GM19035 (cell line): ENCODE results near the gene C1S.
"Not testable (repeated sequence)": the region's sequence is repeated elsewhere in the genome, so short reads cannot be mapped to it uniquely, and the experiment has no call there.

Source experiments
- ATAC-seq: cut with Tn5 transposase; IDR thresholded peaks from one replicate; pipeline ENCODE4 v1.9.1; 2021; ENCODE audit not compliant: unreplicated experiment

The C1S gene

GRCh38 chr12:7101047-7101693, 40.7 kb downstream of the C1S start:
- no peak for ATAC-seq

- no peak for ATAC-seq
These were observed 41.2 kb downstream of the C1S start for GRCh38 chr12:7101694-7102131.

DNA sequence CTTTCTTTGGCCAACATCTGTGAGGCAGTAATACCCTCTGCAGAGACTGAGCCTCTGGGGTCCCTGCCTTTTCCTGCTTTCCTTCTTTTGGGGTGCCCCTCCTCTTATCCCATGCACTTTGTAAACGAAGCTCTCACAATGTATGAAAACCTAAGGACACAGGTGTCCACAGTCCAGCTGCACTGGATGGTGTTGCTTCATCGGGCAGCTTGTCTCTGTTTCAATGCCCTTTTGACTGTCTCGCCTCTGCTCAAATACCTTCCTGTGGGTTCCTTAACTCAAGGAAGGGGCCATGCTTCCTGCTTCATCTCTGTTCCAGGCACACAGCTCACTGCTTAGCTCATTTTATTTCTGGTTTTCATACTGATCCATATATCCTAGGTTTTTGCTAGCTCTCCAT, 42.1 kb downstream of the C1S start:
- no peak for ATAC-seq

DNA sequence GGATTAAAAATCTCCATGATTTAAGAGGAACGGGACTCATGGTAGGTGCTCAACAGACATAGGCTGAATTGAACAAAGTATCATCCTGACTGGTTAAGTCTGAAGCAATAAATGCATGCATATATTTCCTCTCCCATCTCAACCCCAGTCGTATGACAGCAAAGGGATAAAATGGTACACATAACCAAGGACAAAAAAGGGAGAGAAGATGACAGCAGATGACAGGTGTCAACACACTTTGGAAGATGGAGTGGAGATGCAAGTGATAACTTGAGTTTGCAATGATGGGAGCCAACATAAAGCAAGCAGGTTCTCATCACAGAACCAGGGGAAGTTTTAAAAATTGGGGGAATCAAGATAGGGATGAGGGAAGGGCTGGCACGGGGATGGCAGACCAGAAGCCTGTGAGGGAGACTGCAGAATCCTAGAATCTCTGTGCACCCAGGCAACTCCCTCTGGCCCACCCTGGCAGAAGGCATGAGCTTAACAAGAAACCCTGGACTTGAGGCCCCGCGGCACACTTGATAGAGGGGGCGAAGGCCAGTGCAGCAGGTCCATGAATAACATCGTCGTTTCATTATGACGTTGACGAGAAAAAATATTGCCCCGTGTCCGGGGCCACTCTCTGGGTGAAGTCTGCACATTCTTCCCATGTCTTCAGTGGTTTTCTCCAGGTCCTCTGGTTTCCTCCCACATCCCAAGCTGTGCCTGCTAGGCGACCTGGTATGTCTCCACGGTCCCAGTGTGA, 43.5 kb downstream of the C1S start:
- ATAC-seq: no peak

GRCh38 chr12:7106082-7106481, 45.6 kb downstream of the C1S start:
- no peak for ATAC-seq

DNA sequence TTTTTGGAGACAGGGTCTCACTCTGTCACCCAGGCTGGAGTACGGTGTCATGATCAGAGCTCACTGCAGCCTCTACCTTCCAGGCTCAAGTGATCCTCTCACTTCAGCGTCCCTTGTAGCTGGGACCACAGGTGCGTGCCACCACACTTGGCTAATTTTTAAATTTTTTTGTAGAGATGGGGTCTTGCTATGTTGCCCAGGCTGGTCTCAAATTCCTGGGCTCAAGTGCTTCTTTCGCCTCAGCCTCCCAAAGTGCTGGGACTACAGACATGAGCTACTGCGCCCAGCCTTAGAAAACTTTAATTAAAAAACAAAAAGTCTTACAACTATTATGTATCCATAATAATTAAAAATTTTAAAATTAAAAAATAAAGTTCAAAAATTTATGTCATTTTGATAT, 46.7 kb downstream of the C1S start:
- not testable (repeated sequence) for ATAC-seq

DNA sequence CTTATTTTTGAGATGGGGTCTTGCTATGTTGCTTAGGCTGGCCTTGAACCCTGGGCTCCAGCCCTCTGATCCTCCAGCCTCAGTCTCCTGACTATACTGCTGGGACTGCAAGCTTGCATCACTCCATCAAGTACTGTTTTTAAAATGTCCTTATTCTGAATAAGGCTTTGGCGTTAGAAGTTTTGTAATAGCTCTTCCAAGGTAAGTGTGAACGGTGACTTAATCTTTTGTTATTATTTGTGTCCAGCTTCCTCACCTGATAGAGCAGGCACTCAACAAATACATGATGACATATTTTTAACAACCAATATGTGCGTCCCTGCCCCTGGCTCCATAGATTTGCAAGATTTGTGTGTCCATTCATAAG, 47.1 kb downstream of the C1S start:
- no peak for ATAC-seq

DNA sequence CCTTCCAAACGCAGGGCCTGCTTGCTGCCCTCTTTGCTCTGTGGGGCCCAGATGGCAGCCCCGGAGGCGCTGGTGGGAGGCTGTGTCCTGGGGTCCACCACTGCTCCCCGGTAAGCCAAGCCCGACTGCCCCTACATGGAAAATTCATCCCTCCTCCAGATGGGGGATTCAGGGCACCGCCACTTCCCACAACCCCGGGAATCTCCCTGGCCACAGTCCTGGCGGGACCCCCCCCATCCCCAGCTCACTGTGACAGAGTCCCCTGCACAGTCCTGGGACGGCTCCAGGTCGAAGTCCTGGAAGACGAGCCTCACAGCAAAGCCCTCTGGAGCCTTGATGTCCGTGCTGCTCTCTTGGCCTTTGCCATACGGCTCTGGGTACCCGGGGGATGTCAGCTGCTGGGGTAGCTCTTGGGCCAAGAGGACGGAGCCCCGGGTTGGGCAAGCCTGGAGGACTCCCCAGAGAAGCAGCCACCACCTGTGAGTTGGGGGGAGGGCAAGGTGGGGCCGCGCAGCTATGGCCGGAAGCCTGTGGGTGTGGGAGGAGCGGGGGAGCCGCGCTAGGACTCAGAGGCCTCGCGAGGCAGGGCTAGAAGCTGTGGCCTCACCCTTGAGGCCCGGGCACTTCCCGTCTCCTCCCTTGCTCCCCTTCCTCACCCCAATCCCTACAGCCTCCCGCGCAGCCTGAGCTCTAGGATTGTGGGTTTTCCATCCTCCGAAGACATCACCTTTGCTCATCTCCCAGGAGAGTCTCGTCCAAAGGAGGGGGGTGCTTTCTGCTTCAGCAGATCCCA, 47.7 kb downstream of the C1S start:
- peak; percentile 88 for ATAC-seq

DNA sequence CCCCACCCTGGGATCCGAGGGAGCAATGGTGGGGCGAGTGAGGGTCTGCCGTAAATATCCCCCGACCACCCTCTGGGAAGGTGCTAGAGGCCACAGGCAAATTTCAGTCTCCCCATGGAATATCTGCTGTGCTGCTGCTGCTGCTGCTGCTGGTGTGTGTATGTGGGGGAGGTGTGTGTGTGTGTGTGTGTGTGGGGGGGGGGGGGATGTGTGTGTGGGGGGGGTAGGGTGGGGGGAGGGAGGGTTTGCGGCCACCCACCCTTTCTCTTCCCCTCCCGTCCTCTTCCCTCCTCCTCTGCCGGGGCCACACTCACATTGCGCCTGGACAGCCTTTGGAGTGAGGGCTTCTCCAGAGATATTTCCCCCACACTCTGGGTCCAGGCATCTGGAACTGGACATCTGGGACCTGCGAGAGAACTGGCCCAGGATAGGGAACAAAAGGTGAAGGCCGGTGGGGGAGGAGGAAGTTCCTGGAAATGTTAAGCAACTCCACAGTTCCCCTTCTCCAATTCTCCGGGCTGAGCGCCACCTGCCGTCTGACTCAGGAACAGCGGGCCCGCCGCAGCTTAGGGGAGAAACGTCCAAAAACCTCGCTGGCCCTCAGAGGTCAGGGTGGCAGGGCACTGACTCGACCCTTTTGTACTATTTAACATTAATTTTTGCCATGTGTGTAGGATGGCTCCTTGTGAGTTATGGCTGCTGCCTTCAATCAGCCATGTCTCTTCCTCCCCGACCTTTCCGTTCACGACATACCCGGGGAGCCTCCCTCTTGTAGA, 48.5 kb downstream of the C1S start, which contains the start of gene C1RL:
Gene C1RL (minus strand): TSS at position 419 of the 776 bp plus-strand sequence. CDS start 34 bp downstream, at position 385.
- ATAC-seq: peak; percentile 40

DNA sequence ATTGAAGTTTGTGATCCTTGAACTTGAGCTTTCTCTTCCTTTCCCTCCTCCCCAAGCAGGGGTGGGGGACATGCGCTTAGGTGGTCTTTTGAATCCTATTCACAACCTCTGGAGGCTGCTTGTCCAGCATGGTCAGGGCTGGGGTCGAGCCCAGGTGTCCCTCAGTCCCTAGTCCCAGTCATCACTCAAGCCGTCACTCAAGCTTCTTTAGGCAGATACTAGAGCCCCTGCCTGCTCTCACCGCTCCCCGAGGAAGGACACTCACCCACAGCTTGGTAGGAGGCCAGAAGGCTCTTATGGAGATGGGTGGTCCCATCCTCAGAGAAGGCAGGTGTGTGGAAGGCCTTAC, 49.0 kb downstream of the C1S start:
- no peak for ATAC-seq

DNA sequence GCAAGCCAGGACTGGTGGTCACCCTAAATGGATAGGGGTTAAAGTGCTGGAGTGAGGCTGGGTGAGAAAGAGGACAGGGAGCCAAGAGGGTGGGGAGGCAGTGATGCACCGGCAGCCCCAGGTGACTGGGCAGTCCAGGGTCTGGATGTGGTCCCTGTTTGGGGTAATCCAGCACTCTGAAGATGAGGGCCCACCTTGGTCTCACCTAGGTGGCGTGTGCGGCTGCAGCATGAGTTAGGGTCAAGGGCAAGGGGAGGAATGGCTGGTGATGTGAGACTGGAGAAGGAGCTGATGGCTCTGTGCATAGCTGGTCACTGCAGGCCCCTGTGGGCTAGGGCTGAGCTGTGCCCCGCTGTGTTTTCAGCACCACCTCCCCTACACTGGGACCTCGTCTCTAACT, 50.1 kb downstream of the C1S start:
- no peak for ATAC-seq

DNA sequence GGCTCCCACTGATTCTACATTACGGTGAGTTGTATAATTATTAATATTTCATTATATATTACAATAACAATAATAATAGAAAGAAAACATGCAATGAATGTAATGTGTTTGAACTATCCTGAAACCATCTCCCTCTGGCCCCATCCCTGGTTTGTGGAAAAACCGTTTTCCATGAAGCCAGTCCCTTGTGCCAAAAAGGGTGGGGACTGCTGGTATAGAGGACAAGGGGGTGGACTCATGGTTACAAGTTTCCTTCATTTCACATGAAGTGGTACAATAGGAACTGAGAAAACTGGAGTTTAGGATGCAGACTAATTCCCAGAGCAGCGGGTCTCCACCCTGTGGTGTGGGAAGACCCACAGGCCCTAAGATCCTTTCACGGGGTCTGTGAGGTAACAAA, 51.5 kb downstream of the C1S start:
- ATAC-seq: no peak

- no peak for ATAC-seq
These were observed 52.9 kb downstream of the C1S start for GRCh38 chr12:7113389-7113871.

- no peak for ATAC-seq
These were observed 53.5 kb downstream of the C1S start for GRCh38 chr12:7114008-7114407.

DNA sequence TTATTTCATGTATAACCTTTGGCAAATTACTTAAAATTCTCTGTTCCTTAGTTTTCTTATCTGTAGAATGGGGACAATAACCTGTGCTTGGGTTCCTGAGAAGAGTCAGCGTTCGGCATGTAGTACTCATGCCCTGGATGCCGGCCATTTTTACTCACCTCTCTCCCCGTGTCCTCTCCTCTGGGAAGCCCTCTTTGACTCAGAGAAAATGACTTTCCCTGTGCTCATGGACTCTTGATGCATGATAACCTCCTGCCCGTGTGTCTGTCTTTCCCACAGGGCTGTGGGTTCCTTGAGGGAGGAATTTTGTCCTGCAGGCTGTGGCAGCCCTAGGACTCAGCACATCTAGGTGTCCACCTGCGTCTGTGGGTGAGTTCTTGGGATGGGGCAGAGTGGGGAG, 54.3 kb downstream of the C1S start:
- no peak for ATAC-seq

DNA sequence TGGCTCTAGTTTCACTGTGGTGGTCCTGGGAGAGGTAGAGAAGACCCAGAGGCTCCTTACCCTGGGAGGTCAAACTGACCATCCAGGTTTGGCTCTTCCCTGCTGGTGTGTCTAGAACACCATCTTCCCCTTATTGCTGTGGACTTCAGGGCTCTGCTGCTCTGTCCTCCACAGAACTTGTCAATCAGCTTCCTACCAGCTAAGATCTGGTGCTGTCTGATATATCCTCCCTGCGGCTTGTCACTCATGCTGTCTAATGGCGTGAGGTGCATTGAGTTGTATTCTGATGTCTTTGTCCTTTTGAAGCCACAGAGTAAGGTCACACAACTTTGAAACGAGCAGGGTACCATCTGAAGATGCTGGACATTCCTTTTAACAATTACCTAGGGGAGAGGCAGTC, 55.7 kb downstream of the C1S start:
- ATAC-seq: no peak

GRCh38 chr12:7116916-7117315, 56.4 kb downstream of the C1S start:
- no peak for ATAC-seq

GRCh38 chr12:7117670-7118069, 57.2 kb downstream of the C1S start:
- no peak for ATAC-seq

- ATAC-seq: no peak
These were observed 58.4 kb downstream of the C1S start for GRCh38 chr12:7118881-7119280.

- no peak for ATAC-seq
These were observed 59.6 kb downstream of the C1S start for GRCh38 chr12:7120166-7120565.
